MM.1S (cell line): ENCODE data around the gene CD4.

Experiments
- CTCF ChIP-seq: fragments of 300-600 bp; sonication (generic); IDR thresholded peaks from 2 replicates; pipeline ENCODE4 v1.5.1; 2016; ENCODE audit warnings: antibody characterized with exemption, low read length, mixed read lengths
- EZH2 ChIP-seq: fragments of 300-600 bp; sonication (generic); optimal IDR thresholded peaks from 2 replicates; pipeline ENCODE3; 2017; ENCODE audit warnings: low read depth, mild to moderate bottlenecking, antibody characterized with exemption, low read length, mixed read lengths
- EZH2phosphoT487 ChIP-seq: fragments of 300-600 bp; sonication (generic); IDR thresholded peaks from 2 replicates; pipeline ENCODE4 v1.6.1; 2018; ENCODE audit warnings: antibody characterized with exemption, low read length

DNA sequence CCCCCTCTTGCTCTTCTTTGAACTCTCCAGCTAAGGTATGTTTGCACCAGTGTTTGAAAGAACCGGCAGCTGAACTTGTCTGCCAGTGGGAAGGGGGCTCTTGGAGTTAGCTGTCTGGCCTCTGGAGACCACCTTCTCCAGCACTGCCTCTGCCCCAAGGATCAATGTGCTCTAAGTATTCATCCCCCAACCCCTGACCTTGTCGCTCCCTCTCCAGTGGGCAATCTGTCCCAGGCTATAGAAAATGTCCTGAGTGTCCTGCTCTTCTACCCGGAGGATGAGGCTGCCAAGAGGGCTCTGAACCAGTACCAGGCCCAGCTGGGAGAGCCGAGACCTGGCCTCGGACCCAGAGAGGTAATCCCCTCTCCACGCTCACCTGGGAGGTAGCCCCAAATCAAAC lies 41.7 kb downstream of the CD4 start:
- TF ChIP-seq CTCF (no peak), EZH2phosphoT487 (no peak), EZH2 (no peak)
